Measurements from ENCODE around the gene C2orf76. TPM values are rescaled to one million over a fixed set of nuclear protein-coding genes. Genes with fewer than 3 reads are reported as not detected.

The C2orf76 gene
- total RNA-seq, 2 donors from 2014 or later = 10.7 to 10.9 TPM

- Mint-ChIP-seq H3K4me1 (no peaks in the 10 kb centered on the region), H3K4me3 (no peak overlapping the region), H3K27me3 (ENCODE audit: insufficient read depth) (no peaks in the 10 kb centered on the region), H3K36me3 (ENCODE audit: low read depth) (no peaks in the 10 kb centered on the region), H3K27ac (no peak overlapping the region), H3K9me3 (no peaks in the 10 kb centered on the region)
- no peak overlapping the region for H3K27ac ChIP-seq (ENCODE audit: low read depth, low read length)
- no peak overlapping the region for H3K4me3 ChIP-seq (ENCODE audit: low read length)
- WGBS, 2 experiments (ENCODE audit: insufficient coverage in 1 of 2, insufficient read length in 1 of 2) = 95 to 100% methylated on average over 3 to 6 of the region's 6 CpGs
- no peaks in the 10 kb centered on the region for H3K27me3 ChIP-seq (ENCODE audit: control insufficient read depth, insufficient read depth, low read length, poor library complexity, severe bottlenecking)
- H3K36me3 ChIP-seq (ENCODE audit: control insufficient read depth, insufficient read depth, low read length) = no peaks in the 10 kb centered on the region
- no peak for TF ChIP-seq CTCF (conservative IDR thresholded peaks at IDR 0.05)
- DNase-seq = no peak
- H3K9ac ChIP-seq (ENCODE audit: extremely low read depth, low read length, poor library complexity, severe bottlenecking) = no peak overlapping the region
- H3K9me3 ChIP-seq (ENCODE audit: control insufficient read depth, low read length) = no peaks in the 10 kb centered on the region
- no peaks in the 10 kb centered on the region for H3K4me1 ChIP-seq (ENCODE audit: control insufficient read depth, insufficient read depth, low read length)
These were observed 39.2 kb downstream of the C2orf76 start for GRCh38 chr2:119327431-119327830.

- H3K36me3 Mint-ChIP-seq (ENCODE audit: low read depth) = no peaks in the 10 kb centered on the region
- Histone ChIP-seq H3K27me3 (ENCODE audit: control insufficient read depth, insufficient read depth, low read length, poor library complexity, severe bottlenecking) (no peaks in the 10 kb centered on the region), H3K9ac (ENCODE audit: extremely low read depth, low read length, poor library complexity, severe bottlenecking) (no peak overlapping the region), H3K4me3 (ENCODE audit: low read length) (no peak overlapping the region), H3K36me3 (ENCODE audit: control insufficient read depth, insufficient read depth, low read length) (no peaks in the 10 kb centered on the region), H3K4me1 (ENCODE audit: control insufficient read depth, insufficient read depth, low read length) (no peaks in the 10 kb centered on the region), H3K9me3 (ENCODE audit: control insufficient read depth, low read length) (no peaks in the 10 kb centered on the region), H3K27ac (ENCODE audit: low read depth, low read length) (no peak overlapping the region)
- H3K27ac Mint-ChIP-seq = no peak overlapping the region
- WGBS, 2 experiments (ENCODE audit: insufficient coverage in 1 of 2, insufficient read length in 1 of 2) = 97 to 100% methylated on average over 1 of the region's 1 CpG
- DNase-seq = no peak
- H3K9me3 Mint-ChIP-seq = no peaks in the 10 kb centered on the region
- H3K4me1 Mint-ChIP-seq = no peaks in the 10 kb centered on the region
- no peak for TF ChIP-seq CTCF (conservative IDR thresholded peaks at IDR 0.05)
- H3K4me3 Mint-ChIP-seq = no peak overlapping the region
- H3K27me3 Mint-ChIP-seq (ENCODE audit: insufficient read depth) = no peaks in the 10 kb centered on the region
These were observed 39.7 kb downstream of the C2orf76 start for GRCh38 chr2:119326938-119327337.

- Histone ChIP-seq H3K27ac (ENCODE audit: low read depth, low read length) (no peak overlapping the region), H3K36me3 (ENCODE audit: control insufficient read depth, insufficient read depth, low read length) (no peaks in the 10 kb centered on the region), H3K4me1 (ENCODE audit: control insufficient read depth, insufficient read depth, low read length) (no peaks in the 10 kb centered on the region), H3K9me3 (ENCODE audit: control insufficient read depth, low read length) (no peaks in the 10 kb centered on the region), H3K27me3 (ENCODE audit: control insufficient read depth, insufficient read depth, low read length, poor library complexity, severe bottlenecking) (no peaks in the 10 kb centered on the region), H3K9ac (ENCODE audit: extremely low read depth, low read length, poor library complexity, severe bottlenecking) (no peak overlapping the region), H3K4me3 (ENCODE audit: low read length) (no peak overlapping the region)
- Mint-ChIP-seq H3K9me3 (no peaks in the 10 kb centered on the region), H3K27ac (no peak overlapping the region), H3K4me1 (no peaks in the 10 kb centered on the region), H3K4me3 (no peak overlapping the region), H3K36me3 (ENCODE audit: low read depth) (no peaks in the 10 kb centered on the region), H3K27me3 (ENCODE audit: insufficient read depth) (no peaks in the 10 kb centered on the region)
- WGBS, 2 experiments (ENCODE audit: insufficient coverage in 1 of 2, insufficient read length in 1 of 2) = 93 to 96% methylated on average over 5 to 9 of the region's 9 CpGs
- no peak for DNase-seq
- no peak for TF ChIP-seq CTCF (conservative IDR thresholded peaks at IDR 0.05)
These were observed 41.9 kb downstream of the C2orf76 start for GRCh38 chr2:119324685-119325270.
